Embryonic facial prominence (tissue), 1 donor: ENCODE data around the gene IL12RB1.
"Not testable (repeated sequence)": the region's sequence is repeated elsewhere in the genome, so short reads cannot be mapped to it uniquely, and the experiment has no call there.

Experiments used
- DNase-seq: peaks from one replicate; pipeline ENCODE4 v3.0.0-alpha.2; 2016; ENCODE audit errors: extremely low spot score

IL12RB1 gene

DNA sequence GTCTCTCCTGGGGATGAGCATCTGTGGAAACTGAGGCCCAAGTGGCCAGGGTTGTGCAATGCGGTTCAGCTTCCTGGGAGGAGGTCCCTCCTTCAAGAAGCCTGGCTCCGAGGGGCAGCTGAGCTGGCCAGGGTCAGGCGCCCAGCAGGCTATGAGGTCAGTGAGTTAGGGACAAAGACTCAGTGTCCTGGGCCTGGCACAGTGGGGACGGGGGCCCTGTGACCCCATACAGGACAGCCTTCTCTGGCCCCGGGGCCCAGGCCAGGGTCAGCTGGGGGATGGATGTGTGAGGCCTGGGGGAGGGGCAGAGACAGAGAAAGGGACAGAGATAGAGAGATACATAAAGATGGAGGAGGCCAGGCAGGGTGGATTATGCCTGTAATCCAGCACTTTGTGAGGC is 3.0 kb upstream of the IL12RB1 start:
- DNase-seq, result no peak

DNA sequence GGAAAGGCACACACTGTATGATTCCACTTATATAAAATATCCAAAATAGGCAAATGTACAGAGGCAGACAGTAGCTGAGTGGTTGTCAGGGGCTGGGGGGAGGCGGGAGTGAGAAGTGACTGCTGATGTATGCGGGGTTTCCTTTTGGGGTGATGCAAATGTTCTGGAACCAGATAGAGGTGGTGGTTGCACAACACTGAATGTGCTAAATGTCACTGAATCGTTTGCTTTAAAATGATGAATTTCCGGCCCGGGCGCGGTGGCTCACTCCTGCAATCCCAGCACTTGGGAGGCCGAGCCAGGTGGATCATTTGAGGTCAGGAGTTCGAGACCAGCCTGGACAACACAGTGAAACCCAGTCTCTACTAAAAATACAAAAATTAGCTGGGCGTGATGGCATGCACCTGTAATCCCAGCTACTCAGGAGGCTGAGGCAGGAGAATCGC is 2.4 kb upstream of the IL12RB1 start:
- not testable (repeated sequence) for DNase-seq

GRCh38 chr19:18085702-18086457 is 854 bp downstream of the IL12RB1 start:
- no peak for DNase-seq

GRCh38 chr19:18083929-18084684 is 2.6 kb downstream of the IL12RB1 start:
- DNase-seq, result no peak

DNA sequence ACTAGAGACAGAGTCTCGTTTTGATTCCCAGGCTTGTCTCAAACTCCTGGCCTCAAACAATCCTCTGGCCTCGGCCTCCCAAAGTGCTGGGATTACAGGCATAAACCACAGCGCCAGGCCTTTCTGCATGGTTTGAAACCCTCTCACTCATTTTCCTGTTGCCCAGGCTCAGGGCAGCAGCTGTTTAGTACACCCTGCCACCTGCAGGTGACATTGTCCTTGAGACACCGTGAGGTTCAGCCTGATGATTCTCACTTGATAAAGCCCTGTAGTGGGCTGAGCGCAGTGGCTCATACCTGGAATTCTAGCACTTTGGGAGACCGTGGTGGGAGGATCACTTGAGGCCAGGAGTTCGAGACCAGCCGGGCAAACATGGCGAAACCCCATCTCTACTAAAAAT is 12.5 kb downstream of the IL12RB1 start:
- DNase-seq, result no peak

GRCh38 chr19:18073197-18073596 is 13.5 kb downstream of the IL12RB1 start:
- DNase-seq, result no peak

GRCh38 chr19:18072335-18072734 is 14.4 kb downstream of the IL12RB1 start:
- no peak for DNase-seq

- no peak for DNase-seq
Measured at GRCh38 chr19:18070181-18070580, 16.6 kb downstream of the IL12RB1 start.

- DNase-seq, result no peak
Measured at GRCh38 chr19:18069383-18069782, 17.4 kb downstream of the IL12RB1 start.

DNA sequence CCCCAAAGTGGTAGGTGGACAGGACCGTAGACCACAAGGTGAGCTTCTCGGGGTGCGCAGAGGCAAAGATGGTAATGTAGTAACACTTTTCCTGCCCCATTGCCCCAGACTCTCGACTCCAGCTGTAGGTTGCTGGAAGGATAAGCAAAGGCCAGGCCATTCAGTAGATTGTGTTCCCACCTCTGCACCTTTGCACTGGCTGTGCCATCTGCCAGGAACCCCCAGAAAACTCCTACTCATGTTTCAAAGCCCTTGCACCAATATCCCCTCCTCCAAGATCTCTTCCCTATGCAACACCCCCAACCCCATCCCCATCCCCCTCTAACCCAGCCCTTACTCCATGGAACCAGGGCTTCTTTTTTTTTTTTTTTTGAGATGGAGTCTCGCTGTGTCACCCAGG is 18.3 kb downstream of the IL12RB1 start:
- DNase-seq, result no peak

GRCh38 chr19:18065173-18065495 is 21.6 kb downstream of the IL12RB1 start:
- DNase-seq, result no peak

- no peak for DNase-seq
Measured at GRCh38 chr19:18063463-18063862, 23.3 kb downstream of the IL12RB1 start.

- DNase-seq, result no peak
Measured at GRCh38 chr19:18062028-18062427, 24.7 kb downstream of the IL12RB1 start.

GRCh38 chr19:18060472-18060871 is 26.3 kb downstream of the IL12RB1 start:
- DNase-seq, result no peak

- no peak for DNase-seq
Measured at GRCh38 chr19:18059902-18060301, 26.8 kb downstream of the IL12RB1 start.

DNA sequence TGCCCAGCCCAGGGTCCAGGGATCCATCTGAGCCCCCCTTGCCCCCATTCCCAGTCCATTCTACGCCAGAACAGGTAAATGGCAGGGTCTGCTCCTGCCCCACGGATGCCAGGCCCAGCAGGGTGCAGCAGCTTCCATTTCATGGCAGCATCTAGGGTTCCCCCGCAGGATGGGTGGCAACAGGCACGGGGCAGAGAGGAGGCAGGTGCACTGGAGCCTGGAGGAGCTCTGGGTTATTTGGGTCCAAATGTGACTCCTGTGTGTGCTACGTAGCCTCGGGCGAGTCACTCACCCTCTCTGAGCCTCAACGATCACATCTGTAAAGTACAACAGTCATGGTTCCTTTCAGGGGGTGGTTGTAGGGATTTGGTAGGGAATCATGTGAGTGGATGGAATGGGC is 27.4 kb downstream of the IL12RB1 start:
- no peak for DNase-seq

GRCh38 chr19:18058208-18059009 is 28.3 kb downstream of the IL12RB1 start:
- peak; percentile 73 for DNase-seq

DNA sequence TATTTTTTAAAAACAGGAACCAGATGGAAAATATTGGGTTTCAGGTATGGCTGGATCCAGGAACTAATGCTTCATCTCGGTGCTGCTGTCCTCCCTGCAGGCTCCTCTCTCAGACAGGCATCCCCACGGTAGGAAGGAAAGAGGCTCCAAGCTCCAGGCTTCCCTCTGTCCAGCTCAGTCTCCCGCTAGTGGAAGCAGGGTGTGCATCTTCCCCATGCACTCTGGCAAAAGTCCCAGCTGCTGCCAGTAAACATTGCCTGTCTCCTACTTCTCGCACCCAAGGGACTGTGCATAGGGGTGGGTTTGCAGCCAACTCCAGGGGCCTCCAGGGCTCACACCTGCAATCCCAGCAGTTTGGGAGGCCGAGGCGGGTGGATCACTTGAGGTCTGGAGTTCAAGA is 29.2 kb downstream of the IL12RB1 start:
- DNase-seq, result no peak

DNA sequence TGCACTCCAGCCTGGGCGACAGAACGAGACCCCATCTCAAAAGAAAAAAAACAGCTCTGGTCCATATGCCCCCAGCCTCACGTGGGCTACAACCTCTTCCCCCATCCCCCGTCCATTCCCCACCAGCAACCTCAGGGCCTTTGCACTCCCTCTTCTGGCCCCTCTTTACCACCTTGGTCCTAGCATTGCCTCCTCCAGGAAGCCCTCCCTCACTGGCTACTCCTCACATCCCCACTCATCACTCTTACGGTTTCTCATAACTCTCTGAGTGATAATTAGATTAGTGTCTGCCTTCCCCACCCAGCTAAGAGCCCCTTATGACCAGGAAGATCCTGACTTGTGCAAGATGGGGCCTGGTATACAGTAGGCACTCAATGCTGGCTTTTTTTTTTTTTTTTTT is 30.8 kb downstream of the IL12RB1 start:
- no peak for DNase-seq

- DNase-seq, result no peak
Measured at GRCh38 chr19:18053576-18054219, 33.0 kb downstream of the IL12RB1 start.

DNA sequence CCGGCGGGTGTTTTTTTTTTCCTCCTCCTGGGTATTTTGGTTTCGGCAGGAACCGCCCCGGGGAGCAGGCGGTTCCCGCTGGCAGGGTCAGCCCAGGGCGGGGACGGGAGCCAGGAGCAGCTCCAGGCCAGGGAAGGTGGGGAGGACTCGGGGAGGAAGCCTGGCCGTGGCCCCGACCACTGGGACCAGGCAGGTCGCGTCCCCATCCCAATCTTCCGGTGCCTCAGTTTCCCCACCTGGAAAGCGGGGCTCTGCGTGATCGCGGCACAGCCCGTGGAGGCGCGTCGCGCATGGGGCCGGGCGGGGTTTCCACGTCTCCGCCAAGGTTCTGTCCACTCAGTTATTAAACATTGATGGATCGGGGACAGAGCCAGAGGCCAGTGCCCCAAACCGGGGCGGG is 34.8 kb downstream of the IL12RB1 start:
- no peak for DNase-seq

DNA sequence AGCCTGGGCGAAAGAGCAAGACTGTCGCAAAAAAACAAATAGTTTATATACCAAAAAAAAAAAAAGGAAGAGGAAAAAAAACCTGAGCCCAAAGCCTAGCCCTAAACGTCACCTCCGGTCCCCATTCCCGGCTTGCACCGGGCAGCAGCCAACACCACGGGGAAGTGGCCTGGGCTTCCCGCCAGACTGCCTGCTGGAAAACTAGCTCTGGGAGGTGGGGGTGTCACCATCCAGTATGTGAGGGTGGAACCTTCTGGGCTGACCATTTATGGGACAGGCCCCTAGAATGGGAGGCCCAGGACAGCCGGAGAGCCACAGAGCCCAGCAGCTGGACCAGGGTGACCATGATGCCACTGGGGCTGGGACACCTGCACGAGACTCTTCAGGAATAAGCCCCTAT is 37.3 kb downstream of the IL12RB1 start:
- DNase-seq, result no peak
